Measurements from ENCODE around the gene SSBP2. TPM values are rescaled to one million over a fixed set of nuclear protein-coding genes. Genes with fewer than 3 reads are reported as not detected.

Gene SSBP2
- total and polyA plus RNA-seq, 2 donors (not counting 3 experiments of a cell fraction or from before 2014, with no cell fraction given), result 9.6 to 11.5 TPM

- DNase-seq (ENCODE audit: low read depth, low spot score) (no peak), FAIRE-seq (no peak)
- no peaks in the 10 kb centered on the region for H4K20me1 ChIP-seq (replicated peaks; ENCODE audit: control insufficient read depth, extremely low read depth, insufficient read depth, low read length)
- no peaks in the 10 kb centered on the region for H3K79me2 ChIP-seq (ENCODE audit: control insufficient read depth, insufficient read depth, low read length)
- ChIA-PET POLR2A (no interaction called here), CTCF (interaction anchor here (1.3 kb wide), 1 partner anchor 12 kb away, joined by 3 read pairs; no protein-coding TSS in a partner anchor)
- no peaks in the 10 kb centered on the region for H3K36me3 ChIP-seq (ENCODE audit: control insufficient read depth in 2 of 2, extremely low read depth in 1 of 2, insufficient read depth in 2 of 2, low read length in 2 of 2)
- no TSS peak for BruUV-seq (replicated peaks)
- no peak overlapping the region for H3K9ac ChIP-seq (replicated peaks; ENCODE audit: extremely low read depth, insufficient read depth, low read length)
- no peaks in the 10 kb centered on the region for H3K4me1 ChIP-seq (ENCODE audit: control insufficient read depth, extremely low read depth, insufficient read depth, low read length)
- no peak overlapping the region for H3K4me3 ChIP-seq (replicated peaks in 1 of 3; ENCODE audit: insufficient read depth in 1 of 3, low read depth in 1 of 3, low read length in 3 of 3)
- intact Hi-C loops (cut with micrococcal nuclease) (no loop called here), dilution Hi-C loops (cut with MboI; ENCODE audit: extremely low pct_ligation_motif_present, low sequenced_read_pairs) (no loop called here)
- H3K9me1 ChIP-seq (replicated peaks; ENCODE audit: control insufficient read depth, extremely low read depth, insufficient read depth, low read length), result no peaks in the 10 kb centered on the region
- no peak overlapping the region for H2AFZ ChIP-seq (ENCODE audit: low read depth, low read length)
- H3K9me3 ChIP-seq (replicated peaks; ENCODE audit: control insufficient read depth, insufficient read depth, low read length), result no peaks in the 10 kb centered on the region
- no peak overlapping the region for H3K27ac ChIP-seq (ENCODE audit: insufficient read depth, low read depth, low read length)
- H3K4me2 ChIP-seq (ENCODE audit: insufficient read depth, low read length), result no peak overlapping the region
- no peaks in the 10 kb centered on the region for H3K27me3 ChIP-seq (ENCODE audit: control insufficient read depth in 2 of 2, insufficient read depth in 2 of 2, low read length in 2 of 2)
- no peak for TF ChIP-seq EZH2 (IDR thresholded peaks at IDR 0.05; ENCODE audit: borderline replicate concordance, low read depth, low read length, severe bottlenecking)
- TF ChIP-seq JUN (IDR thresholded peaks at IDR 0.05; ENCODE audit: borderline replicate concordance, insufficient read depth, insufficient read length, low read depth), result no peak
- TF ChIP-seq CTCF (IDR thresholded peaks at IDR 0.05; ENCODE audit: extremely low read depth in 1 of 2, insufficient read depth in 1 of 2, low read depth in 1 of 2, low read length in 2 of 2), result no peak
- TF ChIP-seq MAX (IDR thresholded peaks at IDR 0.05; ENCODE audit: insufficient read depth, insufficient read length), result no peak
- TF ChIP-seq GATA2 (IDR thresholded peaks at IDR 0.05; ENCODE audit: insufficient read depth, insufficient read length, low read depth, low read length), result no peak
- no peak for TF ChIP-seq POLR2A (IDR thresholded peaks at IDR 0.05; ENCODE audit: low read depth, low read length)
- TF ChIP-seq POLR2AphosphoS5 (IDR thresholded peaks at IDR 0.05; ENCODE audit: insufficient read depth, low read depth, low read length), result no peak
- TF ChIP-seq MYC (IDR thresholded peaks at IDR 0.05; ENCODE audit: low read depth, low read length), result no peak
- TF ChIP-seq FOS (IDR thresholded peaks at IDR 0.05; ENCODE audit: borderline replicate concordance, insufficient read depth, low read length), result no peak
Observed at GRCh38 chr5:81687292-81687691, 63.6 kb downstream of the SSBP2 start.
